Measurements from ENCODE around the gene SLX1A.

DNA sequence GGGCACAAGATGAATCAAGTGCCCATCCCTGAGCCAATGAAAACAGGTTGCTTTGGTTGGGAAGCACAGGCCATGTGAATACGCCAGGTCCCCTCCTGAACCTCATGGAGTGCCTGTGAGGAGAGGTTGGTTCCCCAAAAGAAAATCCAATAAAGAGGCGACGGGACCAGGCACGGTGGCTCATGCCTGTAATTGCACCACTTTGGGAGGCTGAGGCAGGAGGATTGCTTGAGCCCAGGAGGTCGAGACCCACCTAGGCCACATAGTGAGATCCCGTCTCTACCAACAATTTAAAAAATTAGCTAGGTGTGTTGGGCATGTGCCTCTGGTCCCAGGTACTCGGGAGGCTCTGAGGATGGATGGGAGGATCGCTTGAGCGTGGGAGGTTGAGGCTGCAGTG, 13.7 kb upstream of the SLX1A start:
- TF ChIP-seq, protein P1, sequence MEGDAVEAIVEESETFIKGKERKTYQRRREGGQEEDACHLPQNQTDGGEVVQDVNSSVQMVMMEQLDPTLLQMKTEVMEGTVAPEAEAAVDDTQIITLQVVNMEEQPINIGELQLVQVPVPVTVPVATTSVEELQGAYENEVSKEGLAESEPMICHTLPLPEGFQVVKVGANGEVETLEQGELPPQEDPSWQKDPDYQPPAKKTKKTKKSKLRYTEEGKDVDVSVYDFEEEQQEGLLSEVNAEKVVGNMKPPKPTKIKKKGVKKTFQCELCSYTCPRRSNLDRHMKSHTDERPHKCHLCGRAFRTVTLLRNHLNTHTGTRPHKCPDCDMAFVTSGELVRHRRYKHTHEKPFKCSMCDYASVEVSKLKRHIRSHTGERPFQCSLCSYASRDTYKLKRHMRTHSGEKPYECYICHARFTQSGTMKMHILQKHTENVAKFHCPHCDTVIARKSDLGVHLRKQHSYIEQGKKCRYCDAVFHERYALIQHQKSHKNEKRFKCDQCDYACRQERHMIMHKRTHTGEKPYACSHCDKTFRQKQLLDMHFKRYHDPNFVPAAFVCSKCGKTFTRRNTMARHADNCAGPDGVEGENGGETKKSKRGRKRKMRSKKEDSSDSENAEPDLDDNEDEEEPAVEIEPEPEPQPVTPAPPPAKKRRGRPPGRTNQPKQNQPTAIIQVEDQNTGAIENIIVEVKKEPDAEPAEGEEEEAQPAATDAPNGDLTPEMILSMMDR (IDR thresholded peaks at IDR 0.05; ENCODE audit: low read depth, low read length, poor library complexity, severe bottlenecking) = no peak
- TF ChIP-seq EZH2phosphoT487 (IDR thresholded peaks at IDR 0.05; ENCODE audit: borderline replicate concordance, low read length) = no peak
